Aorta (tissue), 5 donors: ENCODE data around the gene DOLK. TPM values are rescaled to one million over a fixed set of nuclear protein-coding genes. Genes with fewer than 3 reads are reported as not detected.

Experiments used
- ATAC-seq: fragments of 200-7000 bp; cut with Tn5 transposase; one replicate; pipeline ENCODE4 v1.9.1; 2022; ENCODE audit warnings: moderate library complexity; ENCODE audit not compliant: low FRiP score
- DNase-seq, 2 donors: peaks; one replicate each; pipeline ENCODE4 v3.0.0-alpha.2; 2020
- H3K27ac ChIP-seq, 2 donors: one replicate each; pipeline ENCODE4 v1.5.1; 2013; ENCODE audit warnings: low read length in 2 of 2, mild to moderate bottlenecking in 2 of 2, moderate library complexity in 2 of 2, control low read depth in 1 of 2, inconsistent platforms in 1 of 2, low read depth in 1 of 2
- H3K27me3 ChIP-seq, 2 donors: one replicate each; pipeline ENCODE4 v1.6.1; 2013; ENCODE audit warnings: control low read depth in 1 of 2, low read length in 1 of 2, mild to moderate bottlenecking in 1 of 2, moderate library complexity in 1 of 2; ENCODE audit not compliant: insufficient read depth in 2 of 2, control insufficient read depth in 1 of 2
- H3K36me3 ChIP-seq, 2 donors: one replicate each; pipeline ENCODE4 v1.6.1; 2013; ENCODE audit warnings: control low read depth in 1 of 2, low read length in 1 of 2, mild to moderate bottlenecking in 1 of 2; ENCODE audit not compliant: insufficient read depth in 2 of 2, control insufficient read depth in 1 of 2
- H3K4me1 ChIP-seq, 2 donors: one replicate each; pipeline ENCODE4 v1.6.1; 2013; ENCODE audit warnings: low read length in 2 of 2, control low read depth in 1 of 2, mild to moderate bottlenecking in 1 of 2, moderate library complexity in 1 of 2; ENCODE audit not compliant: insufficient read depth in 2 of 2, control insufficient read depth in 1 of 2
- H3K4me3 ChIP-seq, 2 donors: one replicate each; pipeline ENCODE4 v1.5.1; 2013; ENCODE audit warnings: low read length in 2 of 2, control low read depth in 1 of 2, mild to moderate bottlenecking in 1 of 2
- H3K9me3 ChIP-seq: one replicate; pipeline ENCODE4 v1.6.1; 2013; ENCODE audit warnings: mild to moderate bottlenecking, low read length; ENCODE audit not compliant: control insufficient read depth
- WGBS, 2 donors: extraction: QIAGEN DNeasy Blood & Tissue Kit; methylation state at CpG; one replicate each; pipeline ENCODE4 v1.1.7; 2013; 5-methylcytosine and 5-hydroxymethylcytosine counted together
- intact Hi-C, 2 donors: fragments of 100-400 bp; cut with DNase I; formaldehyde crosslinking; loops; one replicate each; pipeline versions ENCODE4 v1.14.2 to v1.15.0; 2022
- long read RNA-seq, 2 donors: library from polyadenylated mRNA; unstranded; transcript quantifications; one replicate each; pipeline ENCODE4 v2.0.0, GENCODE V29; 2020 to 2021
- polyA plus RNA-seq, 2 donors: library from polyadenylated mRNA; stranded (reverse); fragments of 200-250 nt; gene quantifications; one replicate each; pipeline ENCODE4 v1.2.3, GENCODE V29; 2013
- total RNA-seq, 2 donors: library from RNA; stranded (reverse); fragmentation: NEBNext Ultra II Directional; extraction: Animal tissue kit (Norgen Biotek cat#: 25700); gene quantifications; one replicate each; pipeline ENCODE4 v1.2.1, GENCODE V29; 2021
- donor health status: healthy with polysubstance abuse.
- donor health status: Bipolar disorder and iron deficiency.
- donor health status: DM: no; HTN: no; CAD: no.
- donor health status: DM: no; HTN: no; CAD: no.
- donor health status: DM: yes; HTN: yes; CAD: no.

Gene DOLK
- 10 to 100 TPM in 1 of 2 donors, 1 to 10 TPM in 1; 8.4 to 10.5 TPM for total RNA-seq
- polyA plus RNA-seq = 10 to 100 TPM in 1 of 2 donors, 1 to 10 TPM in 1; 4.3 to 10.7 TPM
- long read RNA-seq, donor 1, transcript DOLK-201 (1 exons, 2,090 nt) = major isoform, 79 of 79 reads
- long read RNA-seq, donor 1, partial matches to known transcripts = 0 of 79 reads
- long read RNA-seq, donor 1, other reads (novel, unspliced or antisense) = 0 of 79 reads
- long read RNA-seq, donor 2, transcript DOLK-201 (1 exons, 2,090 nt) = major isoform, 12 of 12 reads
- long read RNA-seq, donor 2, partial matches to known transcripts = 0 of 12 reads
- long read RNA-seq, donor 2, other reads (novel, unspliced or antisense) = 0 of 12 reads

DNA sequence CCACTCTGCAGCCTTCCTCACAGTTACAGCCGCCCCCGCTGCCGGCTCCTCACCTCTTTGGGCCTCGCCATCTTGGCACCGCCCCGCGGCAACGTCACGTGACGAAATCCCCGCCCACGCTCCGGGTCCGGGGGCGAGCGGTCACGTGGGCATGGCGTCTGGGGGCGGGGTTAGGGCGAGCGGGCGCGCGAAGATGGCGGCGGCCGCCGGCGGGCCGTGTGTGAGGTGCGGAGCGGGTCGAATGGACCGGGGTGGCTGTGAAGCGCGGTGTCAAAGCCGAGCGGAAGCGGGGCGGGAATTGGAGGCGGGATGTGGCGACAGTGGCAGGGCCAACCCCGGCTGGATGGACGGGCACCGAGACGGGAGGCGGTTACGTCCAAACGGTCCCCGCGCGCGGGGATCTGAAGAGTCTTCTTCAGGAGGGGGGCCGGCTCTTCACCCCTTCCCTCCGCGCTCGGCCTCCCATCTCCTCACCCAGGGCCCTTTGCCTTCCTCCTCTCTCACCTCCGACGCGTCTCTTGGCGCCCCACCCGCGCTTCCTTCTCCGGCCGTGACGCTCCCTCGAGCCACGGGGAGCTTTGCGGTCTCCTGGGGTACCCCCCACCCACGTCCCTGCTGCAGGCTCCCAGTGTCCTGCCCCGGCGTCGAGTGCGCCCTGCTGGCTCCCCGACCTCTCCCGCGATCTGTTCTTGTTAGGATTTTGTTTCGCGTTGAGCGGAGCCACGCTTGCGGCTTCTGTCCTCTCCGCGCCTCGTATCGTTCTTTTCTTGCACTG, at the start of gene DOLK, which contains the start of gene NUP188:
Gene DOLK, minus strand, starts transcription at position 77 of the 775 bp plus-strand sequence. CDS start 300 bp downstream, outside the sequence.
Gene NUP188, plus strand, starts transcription at position 173 of the 775 bp plus-strand sequence. Its CDS starts 21 bp downstream, at position 194.
- intact Hi-C loops = loop anchor here in 1 of 2 donors (5.0 kb wide), 2 partner anchors 60 to 90 kb away; partner anchors contain the start of gene MIGA2
- 0 to 1% methylated on average over 73 to 86 of the region's 86 CpGs for WGBS, 2 donors
- no peaks in the 10 kb centered on the region for H3K4me1 ChIP-seq
- no peaks in the 10 kb centered on the region for H3K36me3 ChIP-seq
- peak within 1 kb of the TSS; percentile 50 to 52 for H3K4me3 ChIP-seq
- ATAC-seq (peak; percentile 97), DNase-seq (peak; percentile 97 to 100)
- no peaks in the 10 kb centered on the region for H3K27me3 ChIP-seq
- H3K9me3 ChIP-seq = no peaks in the 10 kb centered on the region
- H3K27ac ChIP-seq = peak within 1 kb of the TSS; percentile 6 to 69

DNA sequence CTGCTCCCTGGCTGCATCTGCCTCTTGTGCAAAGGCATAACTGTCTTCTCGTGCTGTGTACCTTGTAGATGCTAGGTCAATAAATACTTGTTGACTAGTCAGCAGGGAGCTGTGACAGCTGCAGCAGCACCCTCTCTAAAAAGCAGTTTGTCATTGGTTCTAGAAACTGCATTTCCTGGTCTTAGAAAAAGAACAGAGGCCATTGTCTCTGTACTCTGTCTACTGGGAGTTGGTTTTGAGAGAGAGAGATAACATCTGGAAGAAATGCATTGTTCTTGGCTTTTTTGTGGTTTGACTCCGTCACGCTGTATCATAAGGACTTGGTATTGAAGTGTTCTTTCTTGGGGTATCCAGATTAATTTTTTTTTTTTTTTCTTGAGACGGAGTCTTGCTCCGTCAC, 48.4 kb upstream of the DOLK start:
- WGBS, 2 donors = 96 to 97% methylated on average over 5 of the region's 5 CpGs
- Histone ChIP-seq H3K4me3 (no peak overlapping the region), H3K36me3 (peaks cover 8 to 28% of the 10 kb centered on the region in 2 donors), H3K9me3 (no peaks in the 10 kb centered on the region), H3K27ac (no peak overlapping the region), H3K27me3 (no peaks in the 10 kb centered on the region), H3K4me1 (no peaks in the 10 kb centered on the region)
- intact Hi-C loops = no loop called here
- no peak for ATAC-seq
- DNase-seq = no peak

- no peaks in the 10 kb centered on the region for H3K9me3 ChIP-seq
- DNase-seq (peak in 1 of 2 donors; percentile 52), ATAC-seq (no peak)
- no peaks in the 10 kb centered on the region for H3K4me1 ChIP-seq
- H3K36me3 ChIP-seq = peaks cover 8 to 21% of the 10 kb centered on the region in 2 donors
- intact Hi-C loops = no loop called here
- H3K4me3 ChIP-seq = no peak overlapping the region
- no peaks in the 10 kb centered on the region for H3K27me3 ChIP-seq
- H3K27ac ChIP-seq = no peak overlapping the region
- 67 to 73% methylated on average over 7 of the region's 7 CpGs for WGBS, 2 donors
Observed at GRCh38 chr9:128992995-128993394, 45.6 kb upstream of the DOLK start.

DNA sequence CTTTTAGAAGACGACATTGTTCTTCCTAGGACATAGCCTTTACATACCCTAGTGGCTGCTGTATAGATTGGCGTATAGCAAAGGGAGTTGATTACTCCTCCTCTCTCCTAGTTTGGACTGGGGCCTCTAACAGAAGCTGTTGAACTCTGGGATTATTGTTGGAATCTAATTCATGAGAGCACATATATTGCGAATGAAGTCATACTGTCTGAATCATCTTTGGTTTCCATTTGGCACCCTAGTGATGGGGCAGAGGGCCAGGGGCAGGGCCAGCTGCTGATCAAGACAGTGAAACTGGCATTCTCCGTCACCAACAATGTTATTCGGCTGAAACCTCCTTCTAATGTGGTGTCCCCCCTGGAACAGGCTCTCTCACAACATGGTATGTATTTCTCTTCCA, 40.4 kb upstream of the DOLK start:
- peaks cover 3 to 4% of the 10 kb centered on the region in 2 donors for H3K36me3 ChIP-seq
- no peaks in the 10 kb centered on the region for H3K9me3 ChIP-seq
- DNase-seq (peak; percentile 81 to 87), ATAC-seq (peak; percentile 41)
- H3K27ac ChIP-seq = peak overlapping the region; percentile 20 to 92
- H3K4me3 ChIP-seq = no peak overlapping the region
- intact Hi-C loops = no loop called here
- WGBS, 2 donors = 15 to 20% methylated on average over 5 of the region's 5 CpGs
- peaks cover 0 to 3% of the 10 kb centered on the region in 2 donors for H3K4me1 ChIP-seq
- no peaks in the 10 kb centered on the region for H3K27me3 ChIP-seq

DNA sequence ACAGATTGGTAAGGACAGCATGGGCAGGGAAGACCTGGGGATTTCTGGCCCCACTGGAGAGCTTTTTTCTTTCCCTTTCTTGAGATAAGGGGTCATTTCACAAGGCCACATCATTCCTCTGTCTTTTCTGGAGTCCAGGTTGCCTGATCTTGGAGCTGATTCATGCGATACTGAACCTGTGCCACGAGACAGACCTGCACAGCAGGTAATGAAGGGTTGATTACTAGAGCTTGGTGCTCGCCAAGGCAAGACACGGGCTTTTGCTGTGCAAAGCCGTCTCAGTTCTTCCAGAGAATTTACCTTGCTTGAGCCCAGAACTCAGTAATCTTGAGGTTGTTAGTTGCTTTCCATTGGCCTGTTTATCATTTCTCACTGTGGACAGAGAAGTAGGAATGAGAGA, 39.3 kb upstream of the DOLK start:
- no peaks in the 10 kb centered on the region for H3K9me3 ChIP-seq
- intact Hi-C loops = no loop called here
- H3K27ac ChIP-seq = no peak overlapping the region
- peaks cover 3 to 6% of the 10 kb centered on the region in 2 donors for H3K36me3 ChIP-seq
- no peak for ATAC-seq
- no peak overlapping the region for H3K4me3 ChIP-seq
- no peak for DNase-seq
- no peaks in the 10 kb centered on the region for H3K27me3 ChIP-seq
- WGBS, 2 donors = 93 to 95% methylated on average over 5 of the region's 5 CpGs
- peaks cover 0 to 3% of the 10 kb centered on the region in 2 donors for H3K4me1 ChIP-seq

DNA sequence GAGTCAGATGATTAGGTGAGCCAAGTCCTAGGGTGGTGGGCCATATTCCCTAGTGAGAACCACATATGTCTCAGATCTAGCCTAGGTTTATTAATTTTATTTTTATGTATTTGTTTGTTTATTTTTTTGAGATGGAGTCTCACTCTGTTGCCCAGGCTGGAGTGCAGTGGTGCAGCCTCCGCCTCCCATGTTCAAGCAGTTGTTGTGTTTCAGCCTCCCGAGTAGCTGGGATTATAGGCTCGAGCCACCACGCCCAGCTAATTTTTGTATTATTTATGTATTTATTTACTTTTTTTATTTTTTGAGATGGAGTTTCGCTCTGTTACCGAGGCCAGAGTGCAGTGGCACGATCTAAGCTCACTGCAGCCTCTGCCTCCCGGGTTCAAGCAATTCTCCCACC, 36.1 kb upstream of the DOLK start:
- H3K27me3 ChIP-seq = no peaks in the 10 kb centered on the region
- ATAC-seq (no peak), DNase-seq (peak in 1 of 2 donors; percentile 33)
- H3K9me3 ChIP-seq = no peaks in the 10 kb centered on the region
- no peak overlapping the region for H3K4me3 ChIP-seq
- peaks cover 9 to 10% of the 10 kb centered on the region in 2 donors for H3K36me3 ChIP-seq
- 92 to 97% methylated on average over 8 of the region's 8 CpGs for WGBS, 2 donors
- H3K4me1 ChIP-seq = peaks cover 0 to 3% of the 10 kb centered on the region in 2 donors
- H3K27ac ChIP-seq = no peak overlapping the region
- intact Hi-C loops = no loop called here

DNA sequence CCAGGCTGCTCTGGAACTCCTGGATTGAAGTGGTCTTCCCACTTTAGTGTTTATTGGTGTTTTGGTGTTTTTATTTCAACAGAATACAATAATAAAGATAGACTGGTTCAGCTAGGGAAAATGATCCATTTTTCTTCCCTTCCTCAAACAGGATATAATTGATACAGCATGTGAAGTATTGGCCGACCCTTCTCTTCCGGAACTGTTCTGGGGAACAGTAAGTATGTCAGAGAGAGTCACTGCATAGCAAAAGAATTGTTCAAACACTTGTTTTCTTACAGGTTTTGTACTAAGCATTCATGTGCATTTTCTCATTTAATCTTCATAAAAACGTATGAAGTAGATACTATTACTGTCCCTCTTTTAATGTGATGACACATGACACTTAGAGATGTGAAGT, 31.7 kb upstream of the DOLK start:
- no peaks in the 10 kb centered on the region for H3K27me3 ChIP-seq
- no peaks in the 10 kb centered on the region for H3K9me3 ChIP-seq
- H3K4me3 ChIP-seq = no peak overlapping the region
- no peaks in the 10 kb centered on the region for H3K4me1 ChIP-seq
- DNase-seq (no peak), ATAC-seq (no peak)
- no peak overlapping the region for H3K27ac ChIP-seq
- intact Hi-C loops = no loop called here
- 87 to 88% methylated on average over 3 of the region's 3 CpGs for WGBS, 2 donors
- peaks cover 6 to 7% of the 10 kb centered on the region in 2 donors for H3K36me3 ChIP-seq

GRCh38 chr9:128972956-128973355, 25.6 kb upstream of the DOLK start:
- ATAC-seq = no peak
- H3K9me3 ChIP-seq = no peaks in the 10 kb centered on the region
- H3K4me1 ChIP-seq = no peaks in the 10 kb centered on the region
- no peaks in the 10 kb centered on the region for H3K27me3 ChIP-seq
- H3K4me3 ChIP-seq = no peak overlapping the region
- peaks cover 0 to 7% of the 10 kb centered on the region in 2 donors for H3K36me3 ChIP-seq
- 87 to 89% methylated on average over 4 of the region's 4 CpGs for WGBS, 2 donors
- no peak overlapping the region for H3K27ac ChIP-seq
- no peak for DNase-seq
- intact Hi-C loops = no loop called here
